GF-D8 (cell line): ENCODE measurements around the gene IGSF21.

ENCODE experiments used
- DNase-seq: peaks from one replicate; lab custom pipeline; 2025; lab: John Stamatoyannopoulos, UW

Gene IGSF21

GRCh38 chr1:18263547-18264120 is 156.0 kb downstream of the IGSF21 start:
- DNase-seq, result no peak

- no peak for DNase-seq
Measured at GRCh38 chr1:18264450-18265039, 156.9 kb downstream of the IGSF21 start.

GRCh38 chr1:18265641-18266040 is 158.0 kb downstream of the IGSF21 start:
- DNase-seq, result no peak

GRCh38 chr1:18266391-18266790 is 158.8 kb downstream of the IGSF21 start:
- no peak for DNase-seq

GRCh38 chr1:18271336-18271735 is 163.7 kb downstream of the IGSF21 start:
- DNase-seq, result no peak

- no peak for DNase-seq
Measured at GRCh38 chr1:18278946-18279345, 171.3 kb downstream of the IGSF21 start.

- no peak for DNase-seq
Measured at GRCh38 chr1:18279351-18280074, 171.9 kb downstream of the IGSF21 start.

- no peak for DNase-seq
Measured at GRCh38 chr1:18280956-18281355, 173.4 kb downstream of the IGSF21 start.

GRCh38 chr1:18282851-18283600 is 175.4 kb downstream of the IGSF21 start:
- DNase-seq, result no peak

GRCh38 chr1:18283601-18284385 is 176.2 kb downstream of the IGSF21 start:
- no peak for DNase-seq

GRCh38 chr1:18284805-18285537 is 177.4 kb downstream of the IGSF21 start:
- DNase-seq, result no peak

GRCh38 chr1:18285538-18285924 is 177.9 kb downstream of the IGSF21 start:
- no peak for DNase-seq

GRCh38 chr1:18288722-18289121 is 181.1 kb downstream of the IGSF21 start:
- DNase-seq, result no peak

GRCh38 chr1:18289597-18289996 is 182.0 kb downstream of the IGSF21 start:
- no peak for DNase-seq

- no peak for DNase-seq
Measured at GRCh38 chr1:18290740-18291412, 183.3 kb downstream of the IGSF21 start.

GRCh38 chr1:18292531-18292930 is 184.9 kb downstream of the IGSF21 start:
- DNase-seq, result no peak

GRCh38 chr1:18293291-18293690 is 185.7 kb downstream of the IGSF21 start:
- DNase-seq, result no peak

- no peak for DNase-seq
Measured at GRCh38 chr1:18294437-18295176, 187.0 kb downstream of the IGSF21 start.

- no peak for DNase-seq
Measured at GRCh38 chr1:18297896-18298648, 190.5 kb downstream of the IGSF21 start.
